HG03097 (cell line): ENCODE results near the gene BLM.

Experiments
- ATAC-seq: cut with Tn5 transposase; IDR thresholded peaks from one replicate; pipeline ENCODE4 v1.9.1; 2021; ENCODE audit not compliant: unreplicated experiment, low FRiP score

The BLM gene

GRCh38 chr15:90780916-90781315, 63.8 kb downstream of the BLM start:
- no peak for ATAC-seq

GRCh38 chr15:90782442-90782841, 65.3 kb downstream of the BLM start:
- no peak for ATAC-seq

- no peak for ATAC-seq
Measured at GRCh38 chr15:90787881-90788280, 70.7 kb downstream of the BLM start.

GRCh38 chr15:90789462-90789861, 72.3 kb downstream of the BLM start:
- no peak for ATAC-seq

- ATAC-seq, result no peak
Measured at GRCh38 chr15:90790057-90790456, 72.9 kb downstream of the BLM start.

GRCh38 chr15:90790561-90790960, 73.4 kb downstream of the BLM start:
- ATAC-seq, result no peak

- ATAC-seq, result no peak
Measured at GRCh38 chr15:90794538-90794937, 77.4 kb downstream of the BLM start.

GRCh38 chr15:90799639-90800170, 82.6 kb downstream of the BLM start:
- no peak for ATAC-seq

- ATAC-seq, result no peak
Measured at GRCh38 chr15:90801803-90802202, 84.7 kb downstream of the BLM start.

- ATAC-seq, result no peak
Measured at GRCh38 chr15:90807074-90807785, 90.1 kb downstream of the BLM start.

- no peak for ATAC-seq
Measured at GRCh38 chr15:90807786-90808086, 90.6 kb downstream of the BLM start.

- no peak for ATAC-seq
Measured at GRCh38 chr15:90808517-90809235, 91.5 kb downstream of the BLM start.

GRCh38 chr15:90809536-90809935, 92.4 kb downstream of the BLM start:
- ATAC-seq, result no peak

- ATAC-seq, result no peak
Measured at GRCh38 chr15:90810354-90810753, 93.2 kb downstream of the BLM start.

GRCh38 chr15:90812171-90812957, 95.2 kb downstream of the BLM start:
- ATAC-seq, result no peak

- ATAC-seq, result no peak
Measured at GRCh38 chr15:90812958-90813265, 95.8 kb downstream of the BLM start.

- ATAC-seq, result no peak
Measured at GRCh38 chr15:90813796-90814190, 96.6 kb downstream of the BLM start.

- ATAC-seq, result no peak
Measured at GRCh38 chr15:90814191-90814821, 97.2 kb downstream of the BLM start.

- ATAC-seq, result no peak
Measured at GRCh38 chr15:90816401-90817116, 99.4 kb downstream of the BLM start.
